Motor neuron (in vitro differentiated cells): ENCODE data around the gene NXF2B. TPM values are rescaled to one million over a fixed set of nuclear protein-coding genes. Genes with fewer than 3 reads are reported as not detected.

Source experiments
- total RNA-seq, 8 experiments: library from RNA; unstranded; fragments of 300-600 nt; gene quantifications; 2 replicates each; pipeline versions ENCODE4 v1.2.3 to v1.2.4, GENCODE V29; 2022

The NXF2B gene
- total RNA-seq, 8 experiments from 2014 or later, result not detected

Other genes with a start within 250 kb of the NXF2B start
- not detected for gene TCP11X1, start 224.7 kb downstream of the NXF2B start, total RNA-seq
- not detected for gene NXF2, start 192.8 kb downstream of the NXF2B start, total RNA-seq
- gene TCP11X2, start 31.8 kb upstream of the NXF2B start, total RNA-seq, result not detected
- 100 to 1,000 TPM in 4 of 8 experiments, 10 to 100 TPM in 1, 1 to 10 TPM in 1, not detected in 2; 4.5 to 378 (median 186) TPM for gene TMSB15A, start 76.7 kb upstream of the NXF2B start, total RNA-seq
- 10 to 100 TPM in 7 of 8 experiments, 1 to 10 TPM in 1; 9.1 to 36.3 (median 20.7) TPM for gene ARMCX5, start 159.5 kb upstream of the NXF2B start, total RNA-seq
- gene GPRASP1, start 211.5 kb upstream of the NXF2B start, total RNA-seq, result 10 to 100 TPM in 5 of 8 experiments, 1 to 10 TPM in 3; 3.2 to 34.7 (median 16.4) TPM